Measurements from ENCODE around the gene TRAPPC11.

DNA sequence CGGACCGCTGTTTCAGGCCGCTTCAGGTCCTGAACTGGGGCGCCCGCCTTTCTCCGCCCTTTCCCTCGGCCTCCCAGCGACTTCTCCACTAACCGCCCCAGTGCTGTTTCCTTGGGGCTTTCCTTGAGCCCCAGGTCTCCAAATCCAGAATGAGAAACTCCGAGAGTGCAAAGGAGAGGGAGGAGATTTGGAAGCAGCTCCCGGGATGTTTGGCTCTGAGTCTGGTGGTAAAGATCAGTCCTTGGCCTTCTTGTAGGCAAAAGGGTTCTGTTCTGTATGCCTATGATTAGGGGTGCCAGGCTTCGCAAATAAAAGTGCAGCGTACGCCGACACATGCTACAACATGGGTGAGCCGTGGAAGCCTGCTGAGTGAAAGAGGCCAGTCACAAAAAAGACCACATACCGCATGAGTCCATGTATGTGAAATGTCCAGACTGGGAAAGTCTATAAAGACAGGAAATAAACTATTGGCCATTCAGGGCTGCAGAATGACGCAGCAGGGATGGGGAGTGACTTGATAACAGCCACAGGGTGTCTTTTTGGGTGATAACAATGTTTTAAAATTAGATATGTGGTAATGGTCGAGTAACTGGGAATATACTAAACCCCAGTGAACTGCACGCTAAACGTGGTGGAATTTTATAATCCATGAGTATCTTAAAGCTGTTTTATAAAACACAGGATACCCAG is 99.8 kb downstream of the TRAPPC11 start:
- TF ChIP-seq, protein P1, sequence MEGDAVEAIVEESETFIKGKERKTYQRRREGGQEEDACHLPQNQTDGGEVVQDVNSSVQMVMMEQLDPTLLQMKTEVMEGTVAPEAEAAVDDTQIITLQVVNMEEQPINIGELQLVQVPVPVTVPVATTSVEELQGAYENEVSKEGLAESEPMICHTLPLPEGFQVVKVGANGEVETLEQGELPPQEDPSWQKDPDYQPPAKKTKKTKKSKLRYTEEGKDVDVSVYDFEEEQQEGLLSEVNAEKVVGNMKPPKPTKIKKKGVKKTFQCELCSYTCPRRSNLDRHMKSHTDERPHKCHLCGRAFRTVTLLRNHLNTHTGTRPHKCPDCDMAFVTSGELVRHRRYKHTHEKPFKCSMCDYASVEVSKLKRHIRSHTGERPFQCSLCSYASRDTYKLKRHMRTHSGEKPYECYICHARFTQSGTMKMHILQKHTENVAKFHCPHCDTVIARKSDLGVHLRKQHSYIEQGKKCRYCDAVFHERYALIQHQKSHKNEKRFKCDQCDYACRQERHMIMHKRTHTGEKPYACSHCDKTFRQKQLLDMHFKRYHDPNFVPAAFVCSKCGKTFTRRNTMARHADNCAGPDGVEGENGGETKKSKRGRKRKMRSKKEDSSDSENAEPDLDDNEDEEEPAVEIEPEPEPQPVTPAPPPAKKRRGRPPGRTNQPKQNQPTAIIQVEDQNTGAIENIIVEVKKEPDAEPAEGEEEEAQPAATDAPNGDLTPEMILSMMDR (conservative IDR thresholded peaks at IDR 0.05; ENCODE audit: low read length), result no peak
- TF ChIP-seq EZH2phosphoT487 (IDR thresholded peaks at IDR 0.05; ENCODE audit: borderline replicate concordance), result no peak

Measured in Loucy (cell line).